Gastrocnemius medialis (tissue), 4 donors: ENCODE measurements around the gene ADAMTS8.
A peak's percentile ranks its signal among the peaks of the same experiment; 100 is the strongest.

Experiments used
- CTCF ChIP-seq, 5 experiments: fragments of 450-650 bp in 3 of 5; fragments of 200-600 bp in 2 of 5; sonication (generic) in 2 of 5; IDR thresholded peaks in 4 of 5; conservative IDR thresholded peaks in 1 of 5; 1 replicate in 4 of 5; 2 replicates in 1 of 5; pipeline ENCODE4 v1.5.1; 2016 to 2019; ENCODE audit warnings: antibody characterized with exemption in 5 of 5, mild to moderate bottlenecking in 3 of 5, moderate library complexity in 3 of 5
- POLR2A ChIP-seq, 2 donors: fragments of 450-650 bp; IDR thresholded peaks; one replicate each; pipeline ENCODE4 v1.6.1; 2017; ENCODE audit warnings: antibody characterized with exemption in 2 of 2, mild to moderate bottlenecking in 2 of 2, moderate library complexity in 2 of 2

- TF ChIP-seq CTCF (IDR thresholded peaks at IDR 0.05 in 4 of 5, conservative IDR thresholded peaks at IDR 0.05 in 1 of 5) (no peak), POLR2A (IDR thresholded peaks at IDR 0.05) (peak; percentile 29 to 56)
Measured at GRCh38 chr11:130448416-130449309, 20.3 kb upstream of the ADAMTS8 start, which contains the start of gene ADAMTS15.
